ENCODE data around the gene FKBP14.
"Not testable (repeated sequence)": the region's sequence is repeated elsewhere in the genome, so short reads cannot be mapped to it uniquely, and the experiment has no call there.

Gene FKBP14

GRCh38 chr7:29989257-29989995 lies 37.1 kb downstream of the FKBP14 start, which contains the start of gene SCRN1:
Gene SCRN1, minus strand, starts transcription at chr7:29989801. Its CDS starts 20,734 bp downstream, at chr7:29969067.
- peak; percentile 40 for DNase-seq

- DNase-seq, result peak; percentile 51
Measured at GRCh38 chr7:29988424-29989256, 37.9 kb downstream of the FKBP14 start.

- no peak for DNase-seq
Measured at GRCh38 chr7:29987811-29988317, 38.6 kb downstream of the FKBP14 start.

GRCh38 chr7:29987083-29987482 lies 39.4 kb downstream of the FKBP14 start:
- no peak for DNase-seq

GRCh38 chr7:29980151-29980550 lies 46.4 kb downstream of the FKBP14 start:
- no peak for DNase-seq

GRCh38 chr7:29977886-29978651 lies 48.4 kb downstream of the FKBP14 start:
- no peak for DNase-seq

- no peak for DNase-seq
Measured at GRCh38 chr7:29976673-29977415, 49.7 kb downstream of the FKBP14 start.

GRCh38 chr7:29976266-29976665 lies 50.2 kb downstream of the FKBP14 start:
- DNase-seq, result no peak

GRCh38 chr7:29975561-29975960 lies 50.9 kb downstream of the FKBP14 start:
- DNase-seq, result peak; percentile 20

GRCh38 chr7:29974286-29974685 lies 52.2 kb downstream of the FKBP14 start:
- DNase-seq, result no peak

- no peak for DNase-seq
Measured at GRCh38 chr7:29972315-29972669, 54.2 kb downstream of the FKBP14 start.

GRCh38 chr7:29971566-29972314 lies 54.8 kb downstream of the FKBP14 start:
- no peak for DNase-seq

GRCh38 chr7:29970158-29970557 lies 56.3 kb downstream of the FKBP14 start:
- DNase-seq, result no peak

GRCh38 chr7:29969738-29970137 lies 56.8 kb downstream of the FKBP14 start:
- no peak for DNase-seq

GRCh38 chr7:29968683-29969395 lies 57.7 kb downstream of the FKBP14 start:
- no peak for DNase-seq

- no peak for DNase-seq
Measured at GRCh38 chr7:29965030-29965429, 61.5 kb downstream of the FKBP14 start.

- no peak for DNase-seq
Measured at GRCh38 chr7:29962035-29962434, 64.5 kb downstream of the FKBP14 start.

GRCh38 chr7:29961611-29962010 lies 64.9 kb downstream of the FKBP14 start:
- DNase-seq, result not testable (repeated sequence)

Measured in NCI-H1105 (cell line).